Lower lobe of right lung (tissue), 2 donors: ENCODE measurements around the gene ZNF358. TPM values are rescaled to one million over a fixed set of nuclear protein-coding genes. Genes with fewer than 3 reads are reported as not detected.

Source experiments
- ATAC-seq, 2 donors: fragments of 200-7000 bp; cut with Tn5 transposase; one replicate each; pipeline ENCODE4 v1.9.1; 2020 to 2022; ENCODE audit warnings: mild to moderate bottlenecking in 2 of 2, moderate library complexity in 2 of 2
- DNase-seq: peaks from one replicate; pipeline ENCODE4 v3.0.0-alpha.2; 2020
- H3K27ac ChIP-seq: fragments of 200-600 bp; one replicate; pipeline ENCODE4 v1.8.0; 2022
- H3K27me3 ChIP-seq: fragments of 200-600 bp; one replicate; pipeline ENCODE4 v1.8.0; 2022; ENCODE audit warnings: low read depth
- H3K36me3 ChIP-seq: fragments of 200-600 bp; one replicate; pipeline ENCODE4 v1.8.0; 2022; ENCODE audit warnings: mild to moderate bottlenecking
- H3K4me1 ChIP-seq: fragments of 200-600 bp; one replicate; pipeline ENCODE4 v1.8.0; 2022
- H3K4me3 ChIP-seq: fragments of 200-600 bp; one replicate; pipeline ENCODE4 v1.8.0; 2022; ENCODE audit warnings: mild to moderate bottlenecking
- H3K9me3 ChIP-seq: fragments of 200-600 bp; one replicate; pipeline ENCODE4 v1.8.0; 2022
- intact Hi-C: fragments of 100-400 bp; cut with DNase I; formaldehyde crosslinking; loops from one replicate; pipeline ENCODE4 v1.11.0; 2022
- total RNA-seq: library from RNA; stranded (reverse); fragmentation: NEBNext Ultra II Directional; extraction: Animal tissue kit (Norgen Biotek cat#: 25700); gene quantifications from one replicate; pipeline ENCODE4 v1.2.1, GENCODE V29; 2021
- TF ChIP-seq, protein P1 (sequence below): fragments of 200-600 bp; IDR thresholded peaks from one replicate; pipeline ENCODE4 v1.8.0; 2022; ENCODE audit warnings: antibody characterized with exemption, mild to moderate bottlenecking
- donor health status: DM: no; HTN: yes; CAD: no; lungs with severe emphysema.

The ZNF358 gene
- total RNA-seq, 1 donor from 2014 or later, result 54.9 TPM

DNA sequence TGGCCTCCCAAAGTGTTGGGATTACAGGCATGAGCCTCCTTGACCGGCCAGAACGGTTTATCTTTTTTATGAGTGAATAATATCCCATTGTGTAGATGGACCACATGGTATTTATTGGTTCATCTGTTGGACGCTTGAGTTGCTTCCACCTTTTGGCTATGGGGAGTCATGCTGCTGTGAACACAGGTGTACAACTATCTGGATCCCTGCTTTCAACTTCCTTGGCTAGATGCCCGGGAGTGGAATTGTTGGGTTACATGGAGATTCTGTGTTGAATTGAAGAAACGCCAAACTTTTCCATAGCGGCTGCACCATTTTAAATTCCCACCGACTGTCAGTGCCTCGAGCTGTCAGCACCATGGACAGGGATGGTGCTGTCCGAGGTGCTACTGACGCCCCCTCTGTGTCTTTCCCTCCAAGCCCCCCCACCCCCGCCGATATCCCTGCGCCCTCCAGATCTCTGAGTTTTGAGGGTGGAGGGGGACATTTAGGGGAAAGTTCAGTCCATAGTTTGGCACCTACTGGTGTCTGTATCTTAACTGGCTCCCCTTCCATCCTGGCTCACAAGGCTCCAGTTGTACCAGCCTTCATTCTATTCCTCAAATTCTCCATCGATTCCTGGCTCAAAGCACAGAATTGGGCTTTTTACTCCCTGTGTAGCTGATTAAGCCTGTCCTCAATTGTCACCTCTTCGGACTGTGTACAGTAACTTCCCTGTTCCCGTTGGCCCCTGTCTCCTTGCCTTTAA, 46.9 kb downstream of the ZNF358 start:
- no peak for DNase-seq
- H3K4me3 ChIP-seq, result no peak overlapping the region
- ATAC-seq, result no peak
- no peaks in the 10 kb centered on the region for H3K9me3 ChIP-seq
- H3K27me3 ChIP-seq, result no peaks in the 10 kb centered on the region
- intact Hi-C loops, result no loop called here
- H3K27ac ChIP-seq, result no peak overlapping the region
- TF ChIP-seq, protein P1, sequence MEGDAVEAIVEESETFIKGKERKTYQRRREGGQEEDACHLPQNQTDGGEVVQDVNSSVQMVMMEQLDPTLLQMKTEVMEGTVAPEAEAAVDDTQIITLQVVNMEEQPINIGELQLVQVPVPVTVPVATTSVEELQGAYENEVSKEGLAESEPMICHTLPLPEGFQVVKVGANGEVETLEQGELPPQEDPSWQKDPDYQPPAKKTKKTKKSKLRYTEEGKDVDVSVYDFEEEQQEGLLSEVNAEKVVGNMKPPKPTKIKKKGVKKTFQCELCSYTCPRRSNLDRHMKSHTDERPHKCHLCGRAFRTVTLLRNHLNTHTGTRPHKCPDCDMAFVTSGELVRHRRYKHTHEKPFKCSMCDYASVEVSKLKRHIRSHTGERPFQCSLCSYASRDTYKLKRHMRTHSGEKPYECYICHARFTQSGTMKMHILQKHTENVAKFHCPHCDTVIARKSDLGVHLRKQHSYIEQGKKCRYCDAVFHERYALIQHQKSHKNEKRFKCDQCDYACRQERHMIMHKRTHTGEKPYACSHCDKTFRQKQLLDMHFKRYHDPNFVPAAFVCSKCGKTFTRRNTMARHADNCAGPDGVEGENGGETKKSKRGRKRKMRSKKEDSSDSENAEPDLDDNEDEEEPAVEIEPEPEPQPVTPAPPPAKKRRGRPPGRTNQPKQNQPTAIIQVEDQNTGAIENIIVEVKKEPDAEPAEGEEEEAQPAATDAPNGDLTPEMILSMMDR, result no peak
- H3K4me1 ChIP-seq, result no peaks in the 10 kb centered on the region
- H3K36me3 ChIP-seq, result peaks cover 40% of the 10 kb centered on the region

DNA sequence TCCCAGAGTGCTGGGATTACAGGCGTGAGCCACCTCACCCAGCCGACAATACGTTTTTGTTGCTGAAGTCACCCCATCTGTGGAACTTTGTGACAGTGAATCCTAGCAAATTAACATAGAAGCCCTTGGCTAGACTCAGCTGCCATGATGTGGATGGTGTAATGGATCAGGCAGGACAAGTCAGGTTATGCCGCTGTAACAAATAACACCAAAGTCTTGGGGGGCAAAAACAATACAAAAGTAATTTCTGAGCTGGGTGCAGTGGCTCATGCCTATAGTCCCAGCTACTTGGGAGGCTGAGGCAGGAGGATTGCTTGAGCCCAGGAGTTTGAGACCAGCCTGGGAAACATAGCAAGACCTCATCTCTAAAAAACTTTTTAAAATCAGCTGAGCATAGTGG, 49.0 kb downstream of the ZNF358 start:
- TF ChIP-seq, protein P1, result no peak
- Histone ChIP-seq H3K36me3 (peaks cover 20% of the 10 kb centered on the region), H3K27ac (no peak overlapping the region), H3K4me3 (no peak overlapping the region), H3K27me3 (no peaks in the 10 kb centered on the region), H3K4me1 (no peaks in the 10 kb centered on the region), H3K9me3 (no peaks in the 10 kb centered on the region)
- ATAC-seq (no peak), DNase-seq (no peak)
- intact Hi-C loops, result no loop called here

DNA sequence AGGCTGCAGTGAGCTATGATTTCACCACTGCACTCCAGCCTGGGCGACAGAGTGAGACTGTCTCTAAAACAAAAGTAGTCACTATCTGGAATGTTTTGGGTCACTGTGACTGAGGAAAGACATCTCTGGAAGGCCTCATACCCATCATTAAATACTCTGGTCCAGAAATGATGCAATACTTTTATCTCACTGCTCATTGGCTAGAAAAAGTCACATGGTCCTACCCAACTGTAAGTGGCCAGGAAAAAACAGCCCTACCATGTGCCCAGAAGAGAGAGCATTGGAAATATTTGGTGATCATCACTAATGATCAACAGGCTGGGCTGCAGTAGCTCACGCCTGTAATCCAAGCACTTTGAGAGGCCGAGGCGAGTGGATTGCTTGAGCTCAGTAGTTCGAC, 49.4 kb downstream of the ZNF358 start:
- no peak for DNase-seq
- no peak for ATAC-seq
- Histone ChIP-seq H3K27ac (no peak overlapping the region), H3K4me3 (no peak overlapping the region), H3K4me1 (no peaks in the 10 kb centered on the region), H3K27me3 (no peaks in the 10 kb centered on the region), H3K9me3 (no peaks in the 10 kb centered on the region), H3K36me3 (peaks cover 15% of the 10 kb centered on the region)
- intact Hi-C loops, result no loop called here
- TF ChIP-seq, protein P1, result no peak

Other genes with a start within 250 kb of the ZNF358 start
- 37.3 TPM for gene INSR, start 221.7 kb upstream of the ZNF358 start, total RNA-seq
- gene ARHGEF18, start 167.2 kb upstream of the ZNF358 start, total RNA-seq, result 42.4 TPM
- gene PEX11G, start 27.1 kb upstream of the ZNF358 start, total RNA-seq, result 3.8 TPM
- gene MCOLN1, start 6.5 kb downstream of the ZNF358 start, total RNA-seq, result 79.0 TPM
- 289 TPM for gene PNPLA6, start 19.6 kb downstream of the ZNF358 start, total RNA-seq
- gene CAMSAP3, start 79.8 kb downstream of the ZNF358 start, total RNA-seq, result 25.6 TPM
- gene XAB2, start 113.4 kb downstream of the ZNF358 start, total RNA-seq, result 42.0 TPM
- gene PET100, start 113.7 kb downstream of the ZNF358 start, total RNA-seq, result 82.6 TPM
- 3.5 TPM for gene PCP2, start 117.6 kb downstream of the ZNF358 start, total RNA-seq
- gene STXBP2, start 121.0 kb downstream of the ZNF358 start, total RNA-seq, result 200 TPM
- gene RETN, start 152.9 kb downstream of the ZNF358 start, total RNA-seq, result 21.1 TPM
- gene MCEMP1, start 161.0 kb downstream of the ZNF358 start, total RNA-seq, result 184 TPM
- 75.3 TPM for gene TRAPPC5, start 164.7 kb downstream of the ZNF358 start, total RNA-seq
- gene FCER2, start 186.0 kb downstream of the ZNF358 start, total RNA-seq, result 0.50 TPM
- 2.9 TPM for gene CLEC4G, start 216.0 kb downstream of the ZNF358 start, total RNA-seq
- gene CD209, start 231.4 kb downstream of the ZNF358 start, total RNA-seq, result 18.8 TPM
- 5.8 TPM for gene CLEC4M, start 247.1 kb downstream of the ZNF358 start, total RNA-seq